PFSK-1 (cell line): ENCODE measurements around the gene SIRT2.

ENCODE experiments used
- TAF1 ChIP-seq: IDR thresholded peaks from 2 replicates; pipeline ENCODE4 v1.6.1; 2012; ENCODE audit warnings: low read length, control low read depth, borderline replicate concordance; ENCODE audit not compliant: insufficient read depth
- TF ChIP-seq, protein P1 (sequence below), 2 experiments: IDR thresholded peaks; 2 replicates each; pipeline versions ENCODE4 v1.6.1 to v1.8.0; 2011 to 2012; ENCODE audit warnings: low read depth in 2 of 2, low read length in 2 of 2, control low read depth in 1 of 2, inconsistent platforms in 1 of 2, mild to moderate bottlenecking in 1 of 2, moderate library complexity in 1 of 2; ENCODE audit not compliant: insufficient read depth in 1 of 2

DNA sequence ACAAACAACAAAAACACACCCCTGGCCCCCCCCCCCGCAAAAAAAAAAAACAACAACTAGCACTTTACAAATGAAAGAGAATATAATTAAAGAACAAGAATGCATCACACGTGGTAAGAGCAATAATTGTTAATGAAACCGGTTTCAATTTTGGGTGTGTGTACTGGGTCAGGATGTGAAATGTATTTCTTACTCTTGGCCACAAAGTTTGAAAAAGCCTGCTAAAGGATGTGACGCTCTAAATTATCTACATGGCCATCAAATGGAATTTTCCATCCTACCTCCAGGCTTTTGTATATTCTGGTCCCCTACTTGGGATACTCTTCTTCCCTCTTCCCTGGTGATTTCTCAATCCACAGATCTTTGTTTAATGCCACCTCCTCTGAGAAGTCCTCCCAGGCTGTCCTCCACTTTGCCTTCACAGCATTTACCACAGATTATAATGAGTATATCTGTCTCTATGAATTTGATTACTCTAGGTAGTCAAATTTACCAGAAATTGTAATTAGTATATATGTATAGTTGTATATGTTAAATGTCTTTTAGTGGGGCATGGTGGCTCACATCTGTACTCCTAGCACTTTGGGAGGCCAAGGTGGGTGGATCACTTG is 29.1 kb upstream of the SIRT2 start:
- no peak for TF ChIP-seq TAF1
- TF ChIP-seq, protein P1, sequence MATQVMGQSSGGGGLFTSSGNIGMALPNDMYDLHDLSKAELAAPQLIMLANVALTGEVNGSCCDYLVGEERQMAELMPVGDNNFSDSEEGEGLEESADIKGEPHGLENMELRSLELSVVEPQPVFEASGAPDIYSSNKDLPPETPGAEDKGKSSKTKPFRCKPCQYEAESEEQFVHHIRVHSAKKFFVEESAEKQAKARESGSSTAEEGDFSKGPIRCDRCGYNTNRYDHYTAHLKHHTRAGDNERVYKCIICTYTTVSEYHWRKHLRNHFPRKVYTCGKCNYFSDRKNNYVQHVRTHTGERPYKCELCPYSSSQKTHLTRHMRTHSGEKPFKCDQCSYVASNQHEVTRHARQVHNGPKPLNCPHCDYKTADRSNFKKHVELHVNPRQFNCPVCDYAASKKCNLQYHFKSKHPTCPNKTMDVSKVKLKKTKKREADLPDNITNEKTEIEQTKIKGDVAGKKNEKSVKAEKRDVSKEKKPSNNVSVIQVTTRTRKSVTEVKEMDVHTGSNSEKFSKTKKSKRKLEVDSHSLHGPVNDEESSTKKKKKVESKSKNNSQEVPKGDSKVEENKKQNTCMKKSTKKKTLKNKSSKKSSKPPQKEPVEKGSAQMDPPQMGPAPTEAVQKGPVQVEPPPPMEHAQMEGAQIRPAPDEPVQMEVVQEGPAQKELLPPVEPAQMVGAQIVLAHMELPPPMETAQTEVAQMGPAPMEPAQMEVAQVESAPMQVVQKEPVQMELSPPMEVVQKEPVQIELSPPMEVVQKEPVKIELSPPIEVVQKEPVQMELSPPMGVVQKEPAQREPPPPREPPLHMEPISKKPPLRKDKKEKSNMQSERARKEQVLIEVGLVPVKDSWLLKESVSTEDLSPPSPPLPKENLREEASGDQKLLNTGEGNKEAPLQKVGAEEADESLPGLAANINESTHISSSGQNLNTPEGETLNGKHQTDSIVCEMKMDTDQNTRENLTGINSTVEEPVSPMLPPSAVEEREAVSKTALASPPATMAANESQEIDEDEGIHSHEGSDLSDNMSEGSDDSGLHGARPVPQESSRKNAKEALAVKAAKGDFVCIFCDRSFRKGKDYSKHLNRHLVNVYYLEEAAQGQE (IDR thresholded peaks at IDR 0.05; ENCODE audit: insufficient read depth in 1 of 2, low read depth in 2 of 2, low read length in 2 of 2): no peak
